Testis (tissue), 2 donors: ENCODE measurements around the gene MAP3K4.
"Not testable (repeated sequence)": the region's sequence is repeated elsewhere in the genome, so short reads cannot be mapped to it uniquely, and the experiment has no call there.

Source experiments
- CTCF ChIP-seq, 3 experiments: fragments of 450-650 bp in 2 of 3; fragments of 200-600 bp in 1 of 3; sonication (generic) in 1 of 3; IDR thresholded peaks; one replicate each; pipeline ENCODE4 v1.5.1; 2016 to 2019; ENCODE audit warnings: antibody characterized with exemption in 3 of 3, mild to moderate bottlenecking in 2 of 3, moderate library complexity in 1 of 3
- POLR2A ChIP-seq: fragments of 450-650 bp; IDR thresholded peaks from one replicate; pipeline ENCODE4 v1.6.1; 2017; ENCODE audit warnings: antibody characterized with exemption, mild to moderate bottlenecking, moderate library complexity

DNA sequence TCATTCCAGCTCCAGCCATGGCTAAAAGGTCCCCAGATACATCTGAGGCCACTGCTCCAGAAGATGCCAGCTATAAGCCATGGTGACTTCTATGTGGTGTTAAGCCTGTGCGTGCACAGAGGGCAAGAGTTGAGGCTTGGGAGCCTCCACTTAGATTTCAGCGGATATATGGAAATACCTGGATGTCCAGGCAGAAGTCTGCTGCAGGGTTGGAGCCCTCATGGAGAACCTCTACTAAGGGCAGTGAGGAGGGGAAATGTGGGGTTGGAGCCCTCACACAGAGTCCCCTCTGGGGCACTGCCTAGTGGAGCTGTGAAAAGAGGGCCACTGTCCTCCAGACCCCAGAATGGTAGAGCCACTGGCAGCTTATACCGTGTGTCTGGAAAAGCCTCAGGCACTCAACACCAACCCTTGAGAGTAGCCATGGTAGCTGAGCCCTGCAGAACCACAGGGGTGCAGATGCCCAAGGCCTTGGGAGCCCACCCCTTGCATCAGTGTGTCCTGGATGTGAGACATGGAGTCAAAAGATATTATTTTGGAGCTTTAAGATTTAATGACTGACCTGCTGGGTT is 8.1 kb upstream of the MAP3K4 start:
- not testable (repeated sequence) for TF ChIP-seq CTCF (IDR thresholded peaks at IDR 0.05); POLR2A
